Measurements from ENCODE around the gene MYL7. TPM values are rescaled to one million over a fixed set of nuclear protein-coding genes. Genes with fewer than 3 reads are reported as not detected.

MYL7 gene
- total and polyA plus RNA-seq, 2 donors (not counting 3 experiments of a cell fraction or from before 2014, with no cell fraction given): not detected

DNA sequence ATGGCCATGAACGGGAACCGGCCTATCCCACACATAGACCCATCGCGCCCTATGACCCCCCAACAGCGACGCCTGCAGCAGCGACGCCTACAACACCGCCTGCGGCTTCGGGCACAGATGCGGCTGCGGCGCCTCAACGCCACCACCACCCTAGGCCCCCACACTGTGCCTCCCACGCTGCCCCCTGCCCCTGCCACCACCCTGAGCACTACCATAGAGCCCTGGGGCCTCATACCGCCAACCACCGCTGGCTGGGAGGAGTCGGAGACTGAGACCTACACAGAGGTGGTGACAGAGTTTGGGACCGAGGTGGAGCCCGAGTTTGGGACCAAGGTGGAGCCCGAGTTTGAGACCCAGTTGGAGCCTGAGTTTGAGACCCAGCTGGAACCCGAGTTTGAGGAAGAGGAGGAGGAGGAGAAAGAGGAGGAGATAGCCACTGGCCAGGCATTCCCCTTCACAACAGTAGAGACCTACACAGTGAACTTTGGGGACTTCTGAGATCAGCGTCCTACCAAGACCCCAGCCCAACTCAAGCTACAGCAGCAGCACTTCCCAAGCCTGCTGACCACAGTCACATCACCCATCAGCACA lies 27.3 kb downstream of the MYL7 start:
- no peaks in the 10 kb centered on the region for H4K20me1 ChIP-seq (replicated peaks; ENCODE audit: control insufficient read depth, extremely low read depth, insufficient read depth, low read length)
- no peak overlapping the region for H2AFZ ChIP-seq (ENCODE audit: low read depth, low read length)
- no peaks in the 10 kb centered on the region for H3K27me3 ChIP-seq (ENCODE audit: control insufficient read depth in 2 of 2, insufficient read depth in 2 of 2, low read length in 2 of 2)
- H3K4me3 ChIP-seq (replicated peaks in 1 of 3; ENCODE audit: insufficient read depth in 1 of 3, low read depth in 1 of 3, low read length in 3 of 3): no peak overlapping the region
- dilution Hi-C loops (cut with MboI; ENCODE audit: extremely low pct_ligation_motif_present, low sequenced_read_pairs): no loop called here
- DNase-seq (ENCODE audit: low read depth, low spot score) (no peak), FAIRE-seq (no peak)
- intact Hi-C loops (cut with micrococcal nuclease): no loop called here
- TSS peak; percentile 76 for BruUV-seq (replicated peaks)
- ChIA-PET POLR2A (no interaction called here), CTCF (interaction anchor here (0.9 to 1.3 kb wide), 2 partner anchors 9 to 41 kb away, joined by 3 read pairs; partner anchors contain the start of gene POLD2)
- no peak overlapping the region for H3K27ac ChIP-seq (ENCODE audit: insufficient read depth, low read depth, low read length)
- peaks cover 3 to 24% of the 10 kb centered on the region in 2 experiments for H3K36me3 ChIP-seq (ENCODE audit: control insufficient read depth in 2 of 2, extremely low read depth in 1 of 2, insufficient read depth in 2 of 2, low read length in 2 of 2)
- H3K9me1 ChIP-seq (replicated peaks; ENCODE audit: control insufficient read depth, extremely low read depth, insufficient read depth, low read length): no peaks in the 10 kb centered on the region
- H3K4me2 ChIP-seq (ENCODE audit: insufficient read depth, low read length): no peak overlapping the region
- no peak overlapping the region for H3K9ac ChIP-seq (replicated peaks; ENCODE audit: extremely low read depth, insufficient read depth, low read length)
- no peaks in the 10 kb centered on the region for H3K9me3 ChIP-seq (replicated peaks; ENCODE audit: control insufficient read depth, insufficient read depth, low read length)
- no peaks in the 10 kb centered on the region for H3K4me1 ChIP-seq (ENCODE audit: control insufficient read depth, extremely low read depth, insufficient read depth, low read length)
- TF ChIP-seq, protein P1, sequence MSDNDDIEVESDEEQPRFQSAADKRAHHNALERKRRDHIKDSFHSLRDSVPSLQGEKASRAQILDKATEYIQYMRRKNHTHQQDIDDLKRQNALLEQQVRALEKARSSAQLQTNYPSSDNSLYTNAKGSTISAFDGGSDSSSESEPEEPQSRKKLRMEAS (IDR thresholded peaks at IDR 0.05; ENCODE audit: insufficient read depth, insufficient read length): no peak
- TF ChIP-seq POLR2AphosphoS5 (IDR thresholded peaks at IDR 0.05; ENCODE audit: insufficient read depth, low read depth, low read length) (no peak), JUN (IDR thresholded peaks at IDR 0.05; ENCODE audit: borderline replicate concordance, insufficient read depth, insufficient read length, low read depth) (no peak), EZH2 (IDR thresholded peaks at IDR 0.05; ENCODE audit: borderline replicate concordance, low read depth, low read length, severe bottlenecking) (no peak), MYC (IDR thresholded peaks at IDR 0.05; ENCODE audit: low read depth, low read length) (no peak), GATA2 (IDR thresholded peaks at IDR 0.05; ENCODE audit: insufficient read depth, insufficient read length, low read depth, low read length) (no peak), POLR2A (IDR thresholded peaks at IDR 0.05; ENCODE audit: low read depth, low read length) (no peak), FOS (IDR thresholded peaks at IDR 0.05; ENCODE audit: borderline replicate concordance, insufficient read depth, low read length) (no peak)
- TF ChIP-seq, protein P2, sequence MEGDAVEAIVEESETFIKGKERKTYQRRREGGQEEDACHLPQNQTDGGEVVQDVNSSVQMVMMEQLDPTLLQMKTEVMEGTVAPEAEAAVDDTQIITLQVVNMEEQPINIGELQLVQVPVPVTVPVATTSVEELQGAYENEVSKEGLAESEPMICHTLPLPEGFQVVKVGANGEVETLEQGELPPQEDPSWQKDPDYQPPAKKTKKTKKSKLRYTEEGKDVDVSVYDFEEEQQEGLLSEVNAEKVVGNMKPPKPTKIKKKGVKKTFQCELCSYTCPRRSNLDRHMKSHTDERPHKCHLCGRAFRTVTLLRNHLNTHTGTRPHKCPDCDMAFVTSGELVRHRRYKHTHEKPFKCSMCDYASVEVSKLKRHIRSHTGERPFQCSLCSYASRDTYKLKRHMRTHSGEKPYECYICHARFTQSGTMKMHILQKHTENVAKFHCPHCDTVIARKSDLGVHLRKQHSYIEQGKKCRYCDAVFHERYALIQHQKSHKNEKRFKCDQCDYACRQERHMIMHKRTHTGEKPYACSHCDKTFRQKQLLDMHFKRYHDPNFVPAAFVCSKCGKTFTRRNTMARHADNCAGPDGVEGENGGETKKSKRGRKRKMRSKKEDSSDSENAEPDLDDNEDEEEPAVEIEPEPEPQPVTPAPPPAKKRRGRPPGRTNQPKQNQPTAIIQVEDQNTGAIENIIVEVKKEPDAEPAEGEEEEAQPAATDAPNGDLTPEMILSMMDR (IDR thresholded peaks at IDR 0.05; ENCODE audit: extremely low read depth in 1 of 2, insufficient read depth in 1 of 2, low read depth in 1 of 2, low read length in 2 of 2): no peak
- no peaks in the 10 kb centered on the region for H3K79me2 ChIP-seq (ENCODE audit: control insufficient read depth, insufficient read depth, low read length)

Measured in endothelial cell of umbilical vein (primary cell).